ENCODE results near the gene HRAS. TPM values are rescaled to one million over a fixed set of nuclear protein-coding genes. Genes with fewer than 3 reads are reported as not detected.
"Not testable (repeated sequence)": the region's sequence is repeated elsewhere in the genome, so short reads cannot be mapped to it uniquely, and the experiment has no call there.

Gene HRAS
- total RNA-seq (2014; rRNA removed; shearing (Covaris generic)), result 64.1 and 76.1 TPM in 2 replicates

DNA sequence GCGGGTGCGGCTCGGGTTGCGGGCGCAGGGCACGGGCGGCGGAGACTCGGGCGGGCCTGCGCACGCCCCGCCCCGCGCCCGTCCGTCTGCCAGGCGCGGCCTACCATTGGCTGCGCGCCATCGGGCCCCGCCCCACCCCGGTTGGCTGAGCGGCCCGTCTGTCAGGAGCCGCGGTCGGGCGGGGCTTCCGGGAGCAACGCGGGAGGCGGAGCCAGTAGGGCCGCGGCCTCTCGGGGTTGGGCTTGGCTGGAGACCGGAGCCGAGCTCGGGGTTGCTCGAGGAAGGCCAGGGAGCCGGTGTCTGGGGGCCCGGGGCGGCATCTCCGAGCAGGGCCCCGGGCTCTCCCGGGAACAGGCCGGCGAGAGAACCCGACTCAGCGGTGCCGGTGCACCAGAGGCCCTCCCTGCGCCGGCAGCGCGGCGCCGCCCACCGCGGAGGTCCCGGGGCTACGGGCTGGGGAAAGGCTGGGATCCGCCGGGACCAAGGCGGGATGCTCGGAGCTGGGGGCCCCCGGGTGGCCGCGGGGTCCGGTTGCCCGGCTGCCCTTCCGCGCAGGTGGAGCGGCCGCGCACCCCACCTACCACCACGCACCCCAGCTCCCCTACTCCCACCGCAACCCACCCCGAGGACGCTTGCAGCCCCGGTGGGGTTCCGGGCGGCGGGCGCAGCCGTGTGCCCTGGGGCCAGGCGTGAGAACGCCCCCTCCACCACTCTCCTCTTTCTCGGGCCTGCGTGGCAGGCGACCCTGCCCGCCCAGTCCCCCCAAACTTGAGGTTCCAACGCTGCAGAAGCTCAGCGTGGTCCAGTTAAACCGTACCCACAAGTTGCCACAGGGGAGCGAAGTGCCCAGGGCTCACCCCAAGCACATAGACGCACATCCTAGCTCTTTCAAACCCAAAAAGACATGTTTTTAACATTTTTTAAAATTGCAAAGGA is at the start of gene HRAS:
HRAS (minus strand) TSS at position 58 of the 936 bp plus-strand sequence.
- peak; percentile 87 for DNase-seq (ENCODE audit: low spot score)

DNA sequence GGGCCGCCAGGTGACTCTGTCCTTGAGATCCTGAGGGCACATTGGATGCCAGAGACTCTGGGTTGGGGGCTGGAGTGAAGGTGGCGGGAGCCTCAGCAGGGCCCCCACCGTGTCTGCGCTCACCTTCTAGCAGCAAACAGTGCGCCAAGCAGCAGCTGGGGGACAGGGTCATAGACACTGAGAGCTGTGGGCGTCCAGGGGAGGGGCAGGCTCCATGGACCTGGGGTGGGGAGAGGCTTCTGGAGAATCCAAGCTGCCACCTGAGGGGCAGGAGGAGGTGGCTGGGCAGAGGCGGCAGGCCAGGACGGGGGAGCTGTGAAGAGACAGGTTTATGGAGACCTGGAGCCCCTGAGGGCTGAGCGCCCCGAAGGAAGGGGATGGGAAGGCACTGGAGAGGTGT is 48.9 kb upstream of the HRAS start:
- no peak for DNase-seq (ENCODE audit: low spot score)

DNA sequence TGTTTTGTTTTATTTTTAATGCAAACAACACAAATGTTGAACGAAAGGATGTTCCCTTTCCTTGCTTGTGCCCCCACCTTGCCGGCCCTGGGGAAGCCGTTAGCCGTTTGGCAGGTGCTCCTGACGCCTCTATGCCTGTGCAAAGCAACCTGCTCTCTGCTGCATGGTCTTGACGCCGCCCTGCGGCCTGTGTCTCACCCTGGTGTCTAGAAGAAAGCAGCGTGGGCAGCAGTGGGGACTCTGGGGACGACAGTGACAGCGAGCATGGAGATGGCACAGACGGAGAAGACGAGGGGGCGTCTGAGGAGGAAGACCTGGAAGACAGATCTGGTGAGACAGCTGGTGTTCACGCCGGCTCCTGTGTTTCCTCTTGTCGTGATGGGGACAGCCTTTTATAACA is 46.4 kb upstream of the HRAS start:
- no peak for DNase-seq (ENCODE audit: low spot score)

DNA sequence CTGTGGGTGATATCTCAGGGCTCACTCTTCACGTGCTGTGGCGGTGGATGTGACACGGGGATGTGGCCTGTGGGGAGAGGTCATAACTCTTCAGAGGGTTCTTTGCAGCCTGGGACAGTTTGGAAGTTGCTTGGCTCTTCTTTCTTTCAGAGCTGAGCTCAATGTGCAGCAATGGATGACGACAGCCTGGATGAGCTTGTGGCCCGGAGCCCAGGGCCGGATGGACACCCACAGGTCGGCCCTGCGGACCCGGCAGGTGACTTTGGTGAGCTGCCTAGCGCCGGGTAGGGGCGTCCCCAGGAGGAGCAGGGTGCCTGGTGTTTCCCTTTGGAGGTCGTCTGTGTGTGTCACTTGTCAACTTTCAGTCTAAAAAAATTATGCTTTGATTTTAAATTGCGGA is 46.0 kb upstream of the HRAS start:
- DNase-seq (ENCODE audit: low spot score), result no peak

DNA sequence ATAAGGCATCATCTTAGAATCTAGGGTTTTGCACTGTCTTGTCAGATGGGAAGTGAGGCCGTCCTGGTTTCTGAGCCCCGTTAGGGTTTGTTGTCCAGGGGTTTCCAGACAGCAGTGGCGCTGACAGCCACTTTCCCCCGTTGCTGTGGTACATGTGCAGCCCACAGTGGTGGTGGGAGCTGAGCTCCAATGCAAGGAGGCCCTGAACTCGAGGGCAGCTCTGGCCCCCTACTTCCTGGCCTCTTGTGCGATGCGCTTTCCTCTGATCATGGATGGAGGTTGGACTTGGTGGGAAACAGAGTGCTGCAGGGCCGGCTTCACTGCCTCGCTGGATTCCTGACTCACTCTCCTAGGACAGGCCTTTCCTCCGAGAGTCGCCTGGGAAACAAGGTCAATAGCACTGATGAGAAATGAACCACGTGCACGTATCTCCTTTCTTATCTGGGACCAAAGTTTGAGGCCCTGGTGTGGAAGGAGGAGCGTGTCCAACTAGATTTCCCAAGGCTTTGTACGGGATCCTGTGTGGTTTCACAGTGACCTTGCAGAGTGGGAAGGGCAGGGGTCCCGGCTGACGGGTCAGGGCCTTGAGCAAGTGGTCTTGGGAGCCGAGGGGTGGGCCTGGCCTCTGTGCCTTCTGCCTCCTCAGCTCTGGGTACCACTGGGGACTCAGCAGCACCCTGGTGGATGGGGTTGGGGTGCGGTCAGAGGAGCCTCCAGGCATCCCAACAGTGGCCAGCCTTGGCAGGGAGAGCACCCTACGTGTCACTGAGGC is 44.6 kb upstream of the HRAS start:
- DNase-seq (ENCODE audit: low spot score), result no peak

DNA sequence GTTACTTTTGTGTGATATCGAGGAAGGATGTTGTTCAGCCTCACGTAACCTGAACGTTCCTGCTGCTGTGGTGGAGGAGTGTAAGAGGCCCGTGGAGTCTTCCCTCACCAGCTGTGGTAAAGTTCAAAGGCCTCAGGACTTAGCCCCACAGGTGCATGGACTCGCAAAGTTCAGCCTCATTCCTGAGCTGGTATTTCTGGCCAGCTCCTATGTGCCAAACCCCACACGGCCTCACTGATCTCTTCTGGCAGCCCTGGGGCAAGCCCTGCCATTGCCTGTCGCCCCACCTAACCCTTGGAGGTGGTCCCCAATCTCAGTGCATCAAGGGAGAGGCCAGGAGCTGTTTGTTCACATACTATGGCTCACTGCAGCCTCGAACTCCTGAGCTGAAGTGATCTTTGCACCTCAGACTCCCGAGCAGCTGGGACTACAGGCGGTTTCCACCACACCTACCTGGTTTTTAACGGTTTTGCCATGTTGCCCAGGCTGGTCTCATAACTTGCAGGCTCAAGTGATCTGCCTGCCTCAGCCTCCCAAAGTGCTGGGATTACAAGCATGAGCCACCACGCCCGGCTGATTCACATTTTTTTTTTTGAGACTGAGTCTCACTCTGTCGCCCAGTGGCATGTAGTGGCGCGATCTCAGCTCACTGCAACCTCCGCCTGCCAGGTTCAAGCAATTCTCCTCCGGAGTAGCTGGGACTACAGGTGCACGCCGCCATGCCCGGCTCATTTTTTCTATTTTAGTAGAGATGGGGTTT is 43.1 kb upstream of the HRAS start:
- no peak for DNase-seq (ENCODE audit: low spot score)

DNA sequence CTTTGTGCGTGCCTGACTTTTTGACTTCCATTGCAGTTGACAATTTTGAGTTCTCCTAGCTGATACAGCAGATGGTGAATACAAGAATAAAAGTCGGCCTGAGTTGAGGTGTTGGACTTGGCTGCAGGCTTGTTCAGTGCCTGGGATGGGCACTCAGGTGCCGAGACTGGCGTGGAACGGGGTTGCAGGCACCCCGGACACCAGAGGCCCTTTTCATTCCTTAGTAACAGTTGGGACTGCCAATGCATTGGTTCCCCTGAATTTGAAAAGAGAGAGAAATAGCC is 42.2 kb upstream of the HRAS start:
- no peak for DNase-seq (ENCODE audit: low spot score)

DNA sequence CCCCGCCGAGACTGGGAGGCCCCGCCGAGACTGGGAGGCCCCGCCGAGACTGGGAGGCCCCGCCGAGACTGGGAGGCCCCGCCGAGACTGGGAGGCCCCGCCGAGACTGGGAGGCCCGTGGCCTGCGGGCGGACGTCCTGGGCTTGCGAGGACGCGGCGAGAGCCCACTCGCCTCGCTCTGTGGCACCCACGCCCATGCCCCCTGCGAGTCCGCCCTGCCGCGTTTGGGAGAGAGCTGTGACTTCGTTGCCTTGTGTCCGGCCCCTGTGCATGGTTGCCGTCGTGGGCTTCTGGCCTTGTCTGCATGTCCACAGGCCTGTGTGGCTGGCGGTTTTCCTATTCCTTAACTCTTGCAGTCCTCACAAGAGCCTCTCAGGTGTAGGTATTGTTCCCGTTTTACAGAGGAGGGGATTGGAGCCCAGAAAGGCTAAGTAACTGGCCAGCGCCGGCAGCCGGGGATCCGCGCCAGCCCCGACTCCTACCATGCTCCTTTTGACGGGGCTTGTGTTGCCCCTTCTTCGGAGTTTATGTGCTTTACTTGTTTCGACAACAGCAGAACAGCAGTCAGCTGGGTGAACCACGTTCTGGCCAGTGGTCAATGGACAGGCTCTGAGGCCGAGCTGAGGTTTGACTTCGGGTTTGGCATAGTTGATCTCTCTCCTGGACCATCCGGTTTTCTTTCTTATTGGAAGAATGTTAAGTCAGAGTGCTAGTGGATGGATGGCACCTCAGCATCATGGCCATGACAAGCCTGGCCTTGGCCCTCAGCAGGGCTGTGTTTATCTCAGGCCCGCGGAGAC is 41.6 kb upstream of the HRAS start:
- no peak for DNase-seq (ENCODE audit: low spot score)

DNA sequence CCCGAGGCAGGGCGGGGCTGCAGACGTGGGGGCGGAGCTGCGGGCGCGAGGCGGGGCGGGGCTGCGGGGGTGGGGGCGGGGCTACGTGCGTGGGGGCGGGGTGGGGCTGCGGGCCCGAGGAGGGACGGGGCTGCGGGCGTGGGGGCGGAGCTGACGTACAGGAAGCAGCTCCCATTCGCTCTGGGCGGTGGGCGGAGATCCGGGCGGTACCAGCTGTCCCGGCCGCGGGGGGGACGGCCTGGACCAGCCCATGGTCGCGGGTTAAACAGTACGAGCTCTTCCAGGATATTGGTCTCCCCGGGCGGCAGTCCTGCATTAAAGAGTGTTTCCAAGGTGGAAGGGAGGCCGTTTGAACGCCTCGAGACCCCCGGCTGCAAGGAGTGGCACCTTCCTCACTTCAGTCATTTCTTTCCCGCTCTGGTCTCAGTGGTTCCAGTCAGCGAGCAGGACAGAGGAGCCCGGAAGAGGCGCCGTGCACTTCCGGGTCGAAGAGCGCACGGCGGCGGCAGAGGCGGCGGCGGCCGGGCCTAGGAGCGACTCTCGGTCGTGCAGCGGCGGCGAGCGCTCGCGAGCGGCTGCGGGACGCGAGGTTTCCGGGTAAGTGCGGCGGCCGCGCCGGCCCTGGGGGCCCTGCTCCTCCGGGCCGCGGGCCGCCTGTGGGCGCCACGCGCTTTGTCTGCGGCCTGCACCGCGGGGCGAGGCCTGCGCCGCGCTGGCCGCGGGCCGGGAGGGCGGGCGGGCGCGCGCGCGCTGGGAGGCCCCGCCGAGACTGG is 40.8 kb upstream of the HRAS start, which contains the start of gene PHRF1:
PHRF1 (plus strand) TSS at position 475 of the 773 bp plus-strand sequence. CDS start 5,043 bp downstream, outside the sequence.
- DNase-seq (ENCODE audit: low spot score), result peak; percentile 93

DNA sequence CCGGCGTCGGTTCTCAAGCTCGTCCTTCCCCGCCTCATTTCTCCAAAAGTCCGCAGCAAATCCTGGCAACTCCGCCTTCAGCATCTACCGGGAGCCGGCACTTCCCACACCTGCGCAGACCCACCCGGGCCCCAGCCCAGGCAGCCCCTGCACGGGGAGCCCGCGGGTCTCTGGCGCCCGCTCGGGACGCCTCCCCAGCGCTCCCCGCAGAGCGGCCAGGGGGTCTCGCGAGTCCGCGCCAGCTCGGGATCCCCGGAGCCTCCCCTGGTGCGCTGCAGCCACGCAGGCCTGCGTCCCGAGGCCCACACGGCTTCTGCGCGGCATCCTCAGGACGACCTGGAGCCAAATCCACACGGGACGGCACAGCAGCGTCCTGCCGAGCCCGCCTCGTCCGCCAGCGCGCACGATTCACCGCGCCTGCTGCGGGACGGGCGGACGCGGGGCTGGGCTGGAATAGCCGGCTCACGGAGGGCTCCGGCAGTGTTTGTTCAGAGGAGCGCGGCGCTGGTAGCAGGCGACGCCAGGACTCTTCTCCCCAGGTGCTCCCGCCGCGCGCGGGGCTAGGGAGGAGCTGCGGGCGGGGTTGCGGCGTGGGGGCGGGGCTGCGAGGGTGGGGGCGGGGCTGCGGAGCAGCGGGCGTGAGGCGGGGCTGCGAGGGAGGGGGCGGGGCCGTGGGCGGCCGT is 40.1 kb upstream of the HRAS start:
- no peak for DNase-seq (ENCODE audit: low spot score)

DNA sequence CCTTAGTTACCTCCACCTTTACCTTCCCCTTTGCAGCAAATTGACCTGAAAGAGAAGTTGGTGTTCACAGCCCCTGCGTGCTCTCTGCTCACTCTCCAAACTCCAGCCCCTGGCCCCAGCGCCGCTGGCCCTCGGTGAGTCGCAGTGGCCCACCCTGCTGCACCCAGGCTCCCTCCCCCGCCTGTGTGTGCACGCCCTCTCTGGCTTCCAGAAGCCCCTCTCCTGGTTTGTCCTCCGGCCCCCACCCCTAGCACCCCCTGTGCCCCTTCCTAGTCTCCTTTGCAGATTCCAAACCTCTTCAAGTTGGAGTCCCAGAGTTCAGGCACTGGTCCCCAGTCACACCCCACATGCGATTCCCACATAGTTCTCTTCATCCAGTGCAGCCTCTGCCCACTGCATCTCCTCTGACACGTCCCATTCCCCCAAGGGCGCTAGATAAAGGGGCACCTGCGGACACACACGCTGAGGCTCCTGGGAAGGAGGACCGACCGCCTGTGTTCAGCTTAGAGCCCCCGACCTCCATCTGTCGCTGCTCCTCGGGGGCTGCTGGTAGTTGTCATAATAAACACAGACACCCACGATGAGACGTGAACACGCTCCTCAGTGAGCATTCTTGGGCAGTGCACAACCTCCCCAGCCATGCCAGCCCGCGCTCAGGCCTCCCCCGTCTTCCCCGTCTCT is 39.4 kb upstream of the HRAS start:
- no peak for DNase-seq (ENCODE audit: low spot score)

DNA sequence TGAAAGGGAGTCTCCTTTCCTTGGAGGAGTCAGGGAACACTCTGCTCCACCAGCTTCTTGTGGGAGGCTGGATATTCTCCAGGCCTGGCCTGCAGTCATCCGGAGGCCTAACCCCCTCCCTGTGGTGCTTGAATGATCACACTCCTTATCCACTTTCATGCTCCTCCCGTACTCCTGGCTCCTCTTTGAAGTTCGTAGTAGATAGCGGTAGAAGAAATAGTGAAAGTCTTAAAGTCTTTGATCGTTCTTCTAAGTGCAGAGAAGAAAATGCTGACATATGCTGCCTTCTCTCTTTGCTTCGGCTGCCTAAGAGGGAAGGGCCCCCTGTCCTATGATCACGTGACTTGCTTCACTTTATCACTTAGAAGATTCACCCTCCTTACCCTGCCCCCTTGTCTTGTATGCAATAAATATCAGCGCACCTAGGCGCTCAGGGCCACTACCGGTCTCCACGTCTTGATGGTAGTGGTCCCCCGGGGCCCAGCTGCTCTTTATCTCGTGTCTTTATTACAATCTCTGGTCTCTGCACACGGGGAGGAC is 38.7 kb upstream of the HRAS start:
- not testable (repeated sequence) for DNase-seq (ENCODE audit: low spot score)

DNA sequence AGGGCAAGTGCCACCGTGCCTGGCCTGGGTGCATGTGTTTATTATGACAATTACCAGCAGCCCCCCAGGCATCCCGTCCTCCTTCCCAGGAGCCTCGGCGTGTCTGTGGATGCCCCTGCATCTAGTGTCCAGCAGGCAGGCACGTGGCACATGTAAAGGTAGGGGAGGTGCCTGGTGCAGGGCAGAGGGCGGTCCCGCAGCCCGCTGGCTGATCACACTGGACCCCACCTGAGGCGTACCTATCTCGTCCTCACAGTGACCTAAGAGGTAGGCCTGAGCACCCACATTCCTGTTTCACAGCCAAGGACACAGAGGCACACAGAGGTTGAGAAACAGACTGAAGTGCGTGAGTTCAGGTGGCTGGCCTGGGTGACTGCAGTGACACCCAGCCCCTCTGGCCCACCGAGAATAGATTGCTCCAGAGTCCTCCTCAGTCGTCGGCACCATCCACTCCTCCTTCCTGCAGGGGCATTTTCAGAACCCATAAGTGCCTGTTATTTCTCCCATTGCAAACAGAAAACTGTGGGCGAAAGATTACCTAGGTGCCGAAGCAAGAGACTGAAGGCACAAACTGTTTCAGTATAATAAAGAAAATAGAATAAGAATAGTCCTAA is 37.9 kb upstream of the HRAS start:
- no peak for DNase-seq (ENCODE audit: low spot score)

DNA sequence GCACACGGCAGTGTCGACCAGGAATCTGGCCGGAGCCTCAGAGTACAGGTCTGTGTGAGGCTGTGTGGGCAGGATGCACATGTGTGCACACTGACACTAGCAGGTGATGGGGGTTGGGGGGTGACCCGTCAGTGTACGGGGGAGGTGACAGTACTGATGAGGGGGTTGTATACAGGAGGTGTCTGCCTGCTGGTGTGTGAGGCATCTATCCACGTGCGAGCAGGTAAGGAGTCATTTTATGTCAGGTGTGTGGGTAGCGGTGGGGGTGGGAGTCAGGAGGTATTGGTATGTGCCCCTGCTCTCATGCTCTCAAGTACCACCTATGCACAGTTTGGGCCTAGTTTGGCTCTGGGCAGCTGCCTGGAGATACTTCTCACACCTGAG is 36.4 kb upstream of the HRAS start:
- no peak for DNase-seq (ENCODE audit: low spot score)

DNA sequence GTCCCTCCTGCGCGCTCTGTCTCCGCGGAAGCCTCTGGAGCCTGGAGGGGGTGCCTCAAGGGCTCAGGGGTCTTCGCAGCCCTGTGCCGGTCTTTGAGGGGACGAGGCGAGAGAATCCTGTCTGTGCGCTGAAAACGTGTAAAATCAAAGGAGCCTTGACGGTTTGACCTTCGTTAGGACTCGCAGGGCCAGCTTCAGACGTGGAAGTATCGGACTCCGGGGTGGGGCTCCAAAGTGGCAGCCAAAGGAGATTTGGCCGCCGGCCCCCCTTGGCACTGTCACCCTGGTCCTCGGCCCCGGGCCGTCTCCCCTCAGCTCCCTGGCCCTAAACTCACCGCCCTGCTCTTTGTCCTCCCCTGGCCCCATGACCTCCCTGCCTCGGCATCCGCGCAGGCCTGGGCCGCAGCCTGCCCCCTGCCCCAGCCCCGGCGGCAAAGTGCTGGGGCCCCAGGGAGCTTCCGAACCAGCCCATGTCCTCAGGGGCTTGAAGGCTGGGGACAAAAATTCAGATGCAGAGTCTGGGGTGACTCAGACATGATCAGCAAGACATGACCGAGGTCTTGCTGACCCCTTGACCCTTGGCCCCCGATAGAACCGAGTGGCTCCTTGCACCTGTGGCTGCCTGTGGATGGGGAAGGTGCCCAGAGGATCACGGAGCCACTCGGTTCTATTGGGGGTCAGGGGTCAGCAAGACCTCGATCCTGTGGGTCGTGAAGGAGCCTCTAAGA is 33.9 kb upstream of the HRAS start:
- no peak for DNase-seq (ENCODE audit: low spot score)

DNA sequence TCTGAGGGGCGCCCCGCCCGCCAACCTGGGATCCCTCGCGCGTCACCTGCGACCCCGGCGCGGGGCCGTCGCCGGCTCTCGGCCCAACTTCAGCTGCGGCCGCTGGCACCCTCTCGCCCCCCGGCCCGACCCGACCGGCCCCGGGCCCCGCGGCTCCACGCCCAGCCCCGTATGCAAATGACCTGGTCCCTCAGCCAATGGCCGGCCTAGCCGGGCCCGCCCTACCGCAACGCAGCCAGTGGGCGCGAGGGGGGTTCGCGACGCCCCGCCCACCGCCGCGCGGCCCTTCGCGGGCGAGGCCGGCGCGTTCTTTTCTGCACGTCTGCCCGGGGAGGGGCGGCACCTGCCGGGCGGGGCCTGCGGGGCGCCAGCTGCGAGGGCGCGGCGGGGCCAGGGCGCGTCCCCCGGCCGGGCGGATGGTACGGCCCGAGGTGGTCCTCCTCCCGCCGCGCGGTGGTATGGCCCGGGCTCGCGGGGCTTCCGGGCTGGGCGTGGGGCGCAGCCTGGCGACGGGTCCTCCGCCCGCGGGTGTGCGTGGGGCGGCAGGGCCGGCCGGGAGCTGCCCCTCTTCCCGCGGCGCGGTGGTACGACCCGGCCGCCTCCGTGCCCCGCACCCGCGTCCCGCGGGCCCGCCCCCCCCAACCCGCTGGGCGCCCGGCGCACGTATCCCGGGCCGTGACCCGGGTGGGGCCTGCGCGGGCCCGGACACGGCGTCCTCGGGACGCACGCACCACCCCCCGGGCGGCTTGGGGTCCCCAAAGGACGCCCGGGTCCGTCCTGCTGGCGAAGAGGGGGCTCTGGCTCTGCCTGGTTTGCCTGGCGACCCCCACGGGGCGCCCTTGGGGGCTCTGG is 33.2 kb upstream of the HRAS start:
- DNase-seq (ENCODE audit: low spot score), result peak; percentile 91
